ENCODE data around the gene MAN1A1.

GRCh38 chr6:119128252-119128912 is 221.2 kb downstream of the MAN1A1 start:
- TF ChIP-seq POLR2A (IDR thresholded peaks at IDR 0.05) (no peak), CTCF (IDR thresholded peaks at IDR 0.05 in 4 of 5, conservative IDR thresholded peaks at IDR 0.05 in 1 of 5) (no peak)

All from gastrocnemius medialis (tissue), 4 donors.